KG1 (cell line): Measurements from ENCODE around the gene FER1L5.

Experiments used
- DNase-seq: peaks from one replicate; lab custom pipeline; 2025; lab: John Stamatoyannopoulos, UW

Gene FER1L5

DNA sequence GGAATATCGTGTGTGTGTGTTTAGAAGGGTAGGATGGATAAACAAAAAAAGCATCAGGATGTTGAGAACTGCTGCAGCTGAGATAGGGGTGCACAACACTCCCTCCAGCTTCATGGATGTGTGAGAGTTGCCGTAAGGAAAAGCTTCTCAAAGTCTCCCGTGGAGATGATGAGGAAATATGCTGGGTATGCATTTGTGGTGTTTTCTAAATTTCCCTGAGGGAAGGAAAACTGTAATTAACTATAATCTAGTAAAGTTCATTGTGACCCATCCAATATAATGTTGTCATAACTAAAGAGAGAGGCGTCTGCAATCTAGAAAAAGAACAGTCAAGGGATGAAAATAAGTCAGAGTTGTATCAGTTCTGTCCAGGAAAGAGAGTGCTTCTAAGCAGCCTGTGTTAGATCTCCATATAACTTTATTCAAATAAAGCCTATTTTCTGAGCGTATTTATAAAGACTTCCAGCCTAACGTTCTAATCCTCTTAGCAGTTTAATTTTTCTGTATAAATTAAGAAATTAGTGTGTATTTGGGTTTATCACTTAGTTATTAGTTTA, 104.6 kb downstream of the FER1L5 start:
- DNase-seq, result no peak

- no peak for DNase-seq
Observed at GRCh38 chr2:96751800-96752199, 109.2 kb downstream of the FER1L5 start.

- DNase-seq, result no peak
Observed at GRCh38 chr2:96753661-96754282, 111.2 kb downstream of the FER1L5 start.

DNA sequence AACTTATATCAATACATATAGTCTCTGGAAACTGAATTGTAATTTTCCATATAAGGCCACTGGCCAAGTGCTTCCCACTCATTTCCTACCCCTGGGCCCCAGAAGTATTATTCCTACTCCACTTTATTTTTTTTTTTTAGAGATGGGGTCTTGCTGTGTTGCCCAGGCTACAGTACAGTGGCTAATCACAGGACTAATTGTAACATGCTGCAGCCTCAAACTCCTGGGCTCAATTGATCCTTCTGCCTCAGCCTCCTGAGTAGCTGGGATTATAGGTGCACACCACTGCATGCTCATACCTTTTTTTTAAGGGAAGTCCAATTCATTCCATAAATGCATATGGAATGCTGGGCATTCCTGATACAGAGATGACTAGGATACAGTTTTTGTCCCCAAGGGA, 111.8 kb downstream of the FER1L5 start:
- DNase-seq, result no peak
